ENCODE measurements around the gene MCRIP1.

MCRIP1 gene

GRCh38 chr17:81822996-81823819 is 9.9 kb downstream of the MCRIP1 start:
- no peak for DNase-seq (ENCODE audit: extremely low spot score, insufficient read length, low read depth)
- FAIRE-seq = no peak

- FAIRE-seq (no peak), DNase-seq (ENCODE audit: extremely low spot score, insufficient read length, low read depth) (no peak)
These were observed 10.8 kb downstream of the MCRIP1 start for GRCh38 chr17:81822312-81822637.

GRCh38 chr17:81821603-81822311 is 11.3 kb downstream of the MCRIP1 start:
- DNase-seq (ENCODE audit: extremely low spot score, insufficient read length, low read depth) (no peak), FAIRE-seq (no peak)

- no peak for FAIRE-seq
These were observed 11.9 kb downstream of the MCRIP1 start for GRCh38 chr17:81821147-81821546.

GRCh38 chr17:81819708-81820107 is 13.4 kb downstream of the MCRIP1 start:
- no peak for FAIRE-seq
- DNase-seq (ENCODE audit: extremely low spot score, insufficient read length, low read depth) = no peak

More at GRCh38 chr17:81821147-81821546, 11.9 kb downstream of the MCRIP1 start:
- no peak for DNase-seq (ENCODE audit: extremely low spot score, insufficient read length, low read depth)

GRCh38 chr17:81817758-81818147 is 15.3 kb downstream of the MCRIP1 start:
- FAIRE-seq (no peak), DNase-seq (ENCODE audit: extremely low spot score, insufficient read length, low read depth) (no peak)

GRCh38 chr17:81815646-81815986 is 17.5 kb downstream of the MCRIP1 start:
- DNase-seq (ENCODE audit: extremely low spot score, insufficient read length, low read depth) = no peak
- FAIRE-seq = no peak

- DNase-seq (ENCODE audit: extremely low spot score, insufficient read length, low read depth) (no peak), FAIRE-seq (no peak)
These were observed 18.1 kb downstream of the MCRIP1 start for GRCh38 chr17:81814748-81815645.

- no peak for FAIRE-seq
- no peak for DNase-seq (ENCODE audit: extremely low spot score, insufficient read length, low read depth)
These were observed 19.0 kb downstream of the MCRIP1 start for GRCh38 chr17:81813861-81814683.

GRCh38 chr17:81813371-81813684 is 19.8 kb downstream of the MCRIP1 start:
- DNase-seq (ENCODE audit: extremely low spot score, insufficient read length, low read depth) = no peak
- no peak for FAIRE-seq

- DNase-seq (ENCODE audit: extremely low spot score, insufficient read length, low read depth) (no peak), FAIRE-seq (no peak)
These were observed 20.3 kb downstream of the MCRIP1 start for GRCh38 chr17:81812571-81813370.

GRCh38 chr17:81811705-81812570 is 21.2 kb downstream of the MCRIP1 start:
- FAIRE-seq (no peak), DNase-seq (ENCODE audit: extremely low spot score, insufficient read length, low read depth) (no peak)

- FAIRE-seq = no peak
- no peak for DNase-seq (ENCODE audit: extremely low spot score, insufficient read length, low read depth)
These were observed 22.0 kb downstream of the MCRIP1 start for GRCh38 chr17:81810892-81811704.

GRCh38 chr17:81810476-81810875 is 22.6 kb downstream of the MCRIP1 start:
- FAIRE-seq = no peak

GRCh38 chr17:81809556-81809998 is 23.5 kb downstream of the MCRIP1 start:
- DNase-seq (ENCODE audit: extremely low spot score, insufficient read length, low read depth) (no peak), FAIRE-seq (no peak)

More at GRCh38 chr17:81810476-81810875, 22.6 kb downstream of the MCRIP1 start:
- no peak for DNase-seq (ENCODE audit: extremely low spot score, insufficient read length, low read depth)

GRCh38 chr17:81808778-81809555 is 24.1 kb downstream of the MCRIP1 start:
- no peak for FAIRE-seq
- DNase-seq (ENCODE audit: extremely low spot score, insufficient read length, low read depth) = no peak

GRCh38 chr17:81807839-81808238 is 25.3 kb downstream of the MCRIP1 start:
- no peak for DNase-seq (ENCODE audit: extremely low spot score, insufficient read length, low read depth)
- no peak for FAIRE-seq
